Inflammatory macrophage treated with lipopolysaccharide for 1 hour (primary cell): ENCODE data around the gene MAD1L1.
"Not testable (repeated sequence)": the region's sequence is repeated elsewhere in the genome, so short reads cannot be mapped to it uniquely, and the experiment has no call there.

ENCODE experiments used
- DNase-seq, 2 donors: peaks; one replicate each; pipeline ENCODE4 v3.0.0-alpha.2; 2020 to 2022

The MAD1L1 gene

GRCh38 chr7:2008101-2008935 lies 224.4 kb downstream of the MAD1L1 start:
- DNase-seq: no peak

GRCh38 chr7:2007551-2007950 lies 225.2 kb downstream of the MAD1L1 start:
- DNase-seq: no peak

- DNase-seq: no peak
Measured at GRCh38 chr7:2006921-2007381, 225.8 kb downstream of the MAD1L1 start.

- DNase-seq: no peak
Measured at GRCh38 chr7:2006231-2006771, 226.4 kb downstream of the MAD1L1 start.

- no peak for DNase-seq
Measured at GRCh38 chr7:2005786-2006185, 227.0 kb downstream of the MAD1L1 start.

GRCh38 chr7:2004841-2005725 lies 227.7 kb downstream of the MAD1L1 start:
- DNase-seq: no peak

GRCh38 chr7:2003931-2004812 lies 228.6 kb downstream of the MAD1L1 start:
- DNase-seq: no peak

GRCh38 chr7:2003451-2003930 lies 229.3 kb downstream of the MAD1L1 start:
- no peak for DNase-seq

GRCh38 chr7:2002561-2003450 lies 229.9 kb downstream of the MAD1L1 start:
- DNase-seq: no peak

GRCh38 chr7:2001601-2002442 lies 230.9 kb downstream of the MAD1L1 start:
- no peak for DNase-seq

GRCh38 chr7:2000746-2001321 lies 231.9 kb downstream of the MAD1L1 start:
- no peak for DNase-seq

- DNase-seq: no peak
Measured at GRCh38 chr7:2000153-2000687, 232.5 kb downstream of the MAD1L1 start.

- DNase-seq: no peak
Measured at GRCh38 chr7:1999278-1999984, 233.3 kb downstream of the MAD1L1 start.

- no peak for DNase-seq
Measured at GRCh38 chr7:1998146-1998545, 234.6 kb downstream of the MAD1L1 start.

- DNase-seq: no peak
Measured at GRCh38 chr7:1997537-1998076, 235.1 kb downstream of the MAD1L1 start.

GRCh38 chr7:1996816-1997215 lies 235.9 kb downstream of the MAD1L1 start:
- DNase-seq: no peak

- not testable (repeated sequence) for DNase-seq
Measured at GRCh38 chr7:1995911-1996420, 236.8 kb downstream of the MAD1L1 start.

- DNase-seq: no peak
Measured at GRCh38 chr7:1995426-1995825, 237.3 kb downstream of the MAD1L1 start.
